ENCODE measurements around the gene LHCGR. TPM values are rescaled to one million over a fixed set of nuclear protein-coding genes. Genes with fewer than 3 reads are reported as not detected.

Gene LHCGR
- total and polyA plus RNA-seq, 2 of the 4 experiments (the other 2 are of a cell fraction) = 0.10 to 0.18 TPM

DNA sequence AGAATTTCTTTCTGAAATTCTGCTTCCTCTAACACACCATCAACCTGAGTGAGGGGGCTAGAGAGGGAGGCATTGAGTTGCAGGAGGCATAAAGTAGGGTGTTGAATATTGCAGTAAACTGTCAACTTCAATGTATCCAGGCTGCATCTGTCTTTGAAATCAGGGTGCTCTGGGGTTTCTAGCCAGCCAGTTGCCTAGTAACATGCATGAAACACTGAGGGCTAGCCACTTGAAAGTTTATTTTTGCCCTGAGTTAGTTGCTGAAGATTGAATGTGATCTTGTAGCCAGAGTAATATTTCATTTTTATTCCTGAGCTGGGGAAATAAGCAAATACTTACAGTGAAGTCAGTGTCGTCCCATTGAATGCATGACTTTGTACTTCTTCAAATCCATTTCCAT lies 41.9 kb downstream of the LHCGR start:
- Histone ChIP-seq H3K9me1 (ENCODE audit: insufficient read depth, low read length) (peaks cover 17% of the 10 kb centered on the region), H3K18ac (ENCODE audit: low read depth, low read length) (peak overlapping the region; percentile 80), H2BK15ac (ENCODE audit: low read depth, low read length) (peak overlapping the region; percentile 67), H3K27ac (ENCODE audit: insufficient read depth, low read length) (peak overlapping the region; percentile 93; the same call in 1 of the 2 replicates), H2BK5ac (ENCODE audit: low read depth, low read length, poor library complexity, severe bottlenecking) (peak overlapping the region; percentile 97), H2BK20ac (ENCODE audit: low read depth, low read length) (peak overlapping the region; percentile 84), H3K79me1 (ENCODE audit: low read depth in 1 of 2, low read length in 2 of 2) (no peaks in the 10 kb centered on the region), H3K9me3 (ENCODE audit: control insufficient read depth, insufficient read depth, low read length) (no peaks in the 10 kb centered on the region), H4K5ac (ENCODE audit: low read depth, low read length) (peak overlapping the region; percentile 86), H4K91ac (ENCODE audit: insufficient read depth, low read depth, low read length) (peak overlapping the region; percentile 81), H4K8ac (ENCODE audit: low read depth in 2 of 2, low read length in 2 of 2) (peak overlapping the region; percentile 77 to 91), H3K56ac (ENCODE audit: extremely low read depth, insufficient read depth, low read length) (peak overlapping the region; percentile 62; the same call in 1 of the 2 replicates), H2BK120ac (ENCODE audit: low read depth, low read length) (peak overlapping the region; percentile 99), H3K4ac (ENCODE audit: low read depth, low read length) (peak overlapping the region; percentile 81), H3K27me3 (ENCODE audit: control insufficient read depth, insufficient read depth, low read length) (no peaks in the 10 kb centered on the region), H2AK5ac (ENCODE audit: low read depth, low read length) (peak overlapping the region; percentile 51), H3K4me3 (ENCODE audit: insufficient read depth, low read depth, low read length) (no peak overlapping the region), H3K9ac (ENCODE audit: low read depth, low read length) (peak overlapping the region; percentile 52), H2AFZ (replicated peaks; ENCODE audit: low read length, poor library complexity) (no peak overlapping the region), H2AK9ac (replicated peaks; ENCODE audit: low read depth, low read length, poor library complexity) (no peak overlapping the region), H3K14ac (replicated peaks; ENCODE audit: low read depth, low read length) (peak overlapping the region; percentile 79), H3K4me1 (ENCODE audit: control insufficient read depth, insufficient read depth, low read length) (peaks cover 22% of the 10 kb centered on the region), H3K36me3 (ENCODE audit: control insufficient read depth, insufficient read depth, low read length) (no peaks in the 10 kb centered on the region), H4K20me1 (ENCODE audit: insufficient read depth, low read length) (no peaks in the 10 kb centered on the region), H3K4me2 (ENCODE audit: low read depth, low read length) (peak overlapping the region; percentile 33; the same call in 1 of the 2 replicates), H3K23ac (ENCODE audit: low read depth, low read length) (peak overlapping the region; percentile 87; the same call in 1 of the 2 replicates)
- intact Hi-C loops (cut with micrococcal nuclease) (loop anchor here (2.0 to 10.0 kb wide), 3 partner anchors 113 to 231 kb away; no protein-coding TSS in a partner anchor), dilution Hi-C loops (cut with HindIII; ENCODE audit: low sequenced_read_pairs, unreplicated experiment) (no loop called here), in situ Hi-C loops (cut with MboI; ENCODE audit: low sequenced_read_pairs) (loop anchor here (10.0 kb wide), 1 partner anchor 141 kb away; no protein-coding TSS in a partner anchor)
- ChIA-PET POLR2A (ENCODE audit: unreplicated experiment) (no interaction called here), CTCF (interaction anchor here (0.6 to 0.9 kb wide), 3 partner anchors 64 to 230 kb away, joined by 3 to 4 read pairs (median 4); no protein-coding TSS in a partner anchor)
- DNase-seq (peak; percentile 48), ATAC-seq (ENCODE audit: low read depth) (peak; percentile 8)
- no TSS peak for BruUV-seq (replicated peaks)
- TF ChIP-seq FOS (IDR thresholded peaks at IDR 0.05; ENCODE audit: low read depth, low read length) (no peak), RAD21 (IDR thresholded peaks at IDR 0.05; ENCODE audit: low read length) (no peak), MAZ (IDR thresholded peaks at IDR 0.05; ENCODE audit: borderline replicate concordance, low read depth, low read length) (no peak), CEBPB (IDR thresholded peaks at IDR 0.05; ENCODE audit: low read depth, low read length) (no peak), CHD1 (IDR thresholded peaks at IDR 0.05; ENCODE audit: low read depth, low read length) (no peak), RCOR1 (IDR thresholded peaks at IDR 0.05; ENCODE audit: insufficient replicate concordance, low read length) (no peak), RFX5 (IDR thresholded peaks at IDR 0.05; ENCODE audit: low read depth, low read length) (no peak)
- TF ChIP-seq, protein P1, sequence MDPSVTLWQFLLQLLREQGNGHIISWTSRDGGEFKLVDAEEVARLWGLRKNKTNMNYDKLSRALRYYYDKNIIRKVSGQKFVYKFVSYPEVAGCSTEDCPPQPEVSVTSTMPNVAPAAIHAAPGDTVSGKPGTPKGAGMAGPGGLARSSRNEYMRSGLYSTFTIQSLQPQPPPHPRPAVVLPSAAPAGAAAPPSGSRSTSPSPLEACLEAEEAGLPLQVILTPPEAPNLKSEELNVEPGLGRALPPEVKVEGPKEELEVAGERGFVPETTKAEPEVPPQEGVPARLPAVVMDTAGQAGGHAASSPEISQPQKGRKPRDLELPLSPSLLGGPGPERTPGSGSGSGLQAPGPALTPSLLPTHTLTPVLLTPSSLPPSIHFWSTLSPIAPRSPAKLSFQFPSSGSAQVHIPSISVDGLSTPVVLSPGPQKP (IDR thresholded peaks at IDR 0.05; ENCODE audit: borderline replicate concordance, low read depth, low read length) = no peak
- WGBS, 2 experiments (ENCODE audit: extremely low coverage in 2 of 2, insufficient read length in 1 of 2) = no CpG with 5 or more reads among the region's 1 CpG
